Measurements from ENCODE around the gene KCTD3. TPM values are rescaled to one million over a fixed set of nuclear protein-coding genes. Genes with fewer than 3 reads are reported as not detected.

Gene KCTD3
- total and polyA plus RNA-seq, 2 donors (not counting 3 experiments of a cell fraction or from before 2014, with no cell fraction given), result 19.1 to 28.3 TPM

DNA sequence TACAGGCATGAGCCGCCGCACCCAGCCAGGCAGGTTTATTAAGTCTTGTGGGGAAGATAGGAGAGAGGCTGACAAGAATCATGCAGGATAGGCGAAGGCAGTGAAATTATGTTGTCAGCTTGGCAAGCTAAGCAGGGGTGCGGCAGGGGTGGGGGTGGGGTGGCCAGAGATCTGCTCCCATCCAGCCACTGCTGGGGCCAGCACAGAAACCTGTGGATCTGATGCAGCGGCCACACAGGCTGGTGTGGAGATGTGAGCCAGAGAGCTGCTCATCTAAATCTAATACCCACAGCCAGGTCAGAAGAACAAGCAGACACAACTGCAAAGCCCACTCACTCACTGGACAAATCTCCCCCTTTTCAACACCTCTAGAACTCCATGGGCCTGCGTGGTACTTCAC, 68.7 kb downstream of the KCTD3 start:
- TF ChIP-seq FOS (IDR thresholded peaks at IDR 0.05; ENCODE audit: borderline replicate concordance, insufficient read depth, low read length), result no peak
- TF ChIP-seq EZH2 (IDR thresholded peaks at IDR 0.05; ENCODE audit: borderline replicate concordance, low read depth, low read length, severe bottlenecking), result no peak
- TF ChIP-seq, protein P1, sequence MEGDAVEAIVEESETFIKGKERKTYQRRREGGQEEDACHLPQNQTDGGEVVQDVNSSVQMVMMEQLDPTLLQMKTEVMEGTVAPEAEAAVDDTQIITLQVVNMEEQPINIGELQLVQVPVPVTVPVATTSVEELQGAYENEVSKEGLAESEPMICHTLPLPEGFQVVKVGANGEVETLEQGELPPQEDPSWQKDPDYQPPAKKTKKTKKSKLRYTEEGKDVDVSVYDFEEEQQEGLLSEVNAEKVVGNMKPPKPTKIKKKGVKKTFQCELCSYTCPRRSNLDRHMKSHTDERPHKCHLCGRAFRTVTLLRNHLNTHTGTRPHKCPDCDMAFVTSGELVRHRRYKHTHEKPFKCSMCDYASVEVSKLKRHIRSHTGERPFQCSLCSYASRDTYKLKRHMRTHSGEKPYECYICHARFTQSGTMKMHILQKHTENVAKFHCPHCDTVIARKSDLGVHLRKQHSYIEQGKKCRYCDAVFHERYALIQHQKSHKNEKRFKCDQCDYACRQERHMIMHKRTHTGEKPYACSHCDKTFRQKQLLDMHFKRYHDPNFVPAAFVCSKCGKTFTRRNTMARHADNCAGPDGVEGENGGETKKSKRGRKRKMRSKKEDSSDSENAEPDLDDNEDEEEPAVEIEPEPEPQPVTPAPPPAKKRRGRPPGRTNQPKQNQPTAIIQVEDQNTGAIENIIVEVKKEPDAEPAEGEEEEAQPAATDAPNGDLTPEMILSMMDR (IDR thresholded peaks at IDR 0.05; ENCODE audit: extremely low read depth in 1 of 2, insufficient read depth in 1 of 2, low read depth in 1 of 2, low read length in 2 of 2), result no peak
- no peak for TF ChIP-seq JUN (IDR thresholded peaks at IDR 0.05; ENCODE audit: borderline replicate concordance, insufficient read depth, insufficient read length, low read depth)
- TF ChIP-seq MYC (IDR thresholded peaks at IDR 0.05; ENCODE audit: low read depth, low read length), result no peak
- no peak for TF ChIP-seq POLR2A (IDR thresholded peaks at IDR 0.05; ENCODE audit: low read depth, low read length)
- TF ChIP-seq POLR2AphosphoS5 (IDR thresholded peaks at IDR 0.05; ENCODE audit: insufficient read depth, low read depth, low read length), result no peak
- no peak for TF ChIP-seq GATA2 (IDR thresholded peaks at IDR 0.05; ENCODE audit: insufficient read depth, insufficient read length, low read depth, low read length)
- TF ChIP-seq, protein P2, sequence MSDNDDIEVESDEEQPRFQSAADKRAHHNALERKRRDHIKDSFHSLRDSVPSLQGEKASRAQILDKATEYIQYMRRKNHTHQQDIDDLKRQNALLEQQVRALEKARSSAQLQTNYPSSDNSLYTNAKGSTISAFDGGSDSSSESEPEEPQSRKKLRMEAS (IDR thresholded peaks at IDR 0.05; ENCODE audit: insufficient read depth, insufficient read length), result no peak
- dilution Hi-C loops (cut with MboI; ENCODE audit: extremely low pct_ligation_motif_present, low sequenced_read_pairs), result no loop called here
- CTCF ChIA-PET, result no interaction called here

More for the DNA sequence above, 68.7 kb downstream of the KCTD3 start:
- BruUV-seq (replicated peaks), result no TSS peak
- H3K79me2 ChIP-seq (ENCODE audit: control insufficient read depth, insufficient read depth, low read length), result no peaks in the 10 kb centered on the region
- H3K27me3 ChIP-seq (ENCODE audit: control insufficient read depth in 2 of 2, insufficient read depth in 2 of 2, low read length in 2 of 2), result no peaks in the 10 kb centered on the region
- H3K9me1 ChIP-seq (replicated peaks; ENCODE audit: control insufficient read depth, extremely low read depth, insufficient read depth, low read length), result no peaks in the 10 kb centered on the region
- no peak overlapping the region for H3K9ac ChIP-seq (replicated peaks; ENCODE audit: extremely low read depth, insufficient read depth, low read length)
- H3K4me3 ChIP-seq (replicated peaks in 1 of 3; ENCODE audit: insufficient read depth in 1 of 3, low read depth in 1 of 3, low read length in 3 of 3), result no peak overlapping the region
- H3K9me3 ChIP-seq (replicated peaks; ENCODE audit: control insufficient read depth, insufficient read depth, low read length), result no peaks in the 10 kb centered on the region
- DNase-seq (ENCODE audit: low read depth, low spot score) (no peak), FAIRE-seq (no peak)
- H3K27ac ChIP-seq (ENCODE audit: insufficient read depth, low read depth, low read length), result no peak overlapping the region
- no peaks in the 10 kb centered on the region for H3K4me1 ChIP-seq (ENCODE audit: control insufficient read depth, extremely low read depth, insufficient read depth, low read length)
- intact Hi-C loops (cut with micrococcal nuclease), result no loop called here
- POLR2A ChIA-PET, result no interaction called here
- H3K36me3 ChIP-seq (ENCODE audit: control insufficient read depth in 2 of 2, extremely low read depth in 1 of 2, insufficient read depth in 2 of 2, low read length in 2 of 2), result no peaks in the 10 kb centered on the region
- H2AFZ ChIP-seq (ENCODE audit: low read depth, low read length), result no peak overlapping the region
- H3K4me2 ChIP-seq (ENCODE audit: insufficient read depth, low read length), result no peak overlapping the region
- H4K20me1 ChIP-seq (replicated peaks; ENCODE audit: control insufficient read depth, extremely low read depth, insufficient read depth, low read length), result no peaks in the 10 kb centered on the region
